ENCODE results near the gene KRTAP10-5. TPM values are rescaled to one million over a fixed set of nuclear protein-coding genes. Genes with fewer than 3 reads are reported as not detected.
"Not testable (repeated sequence)": the region's sequence is repeated elsewhere in the genome, so short reads cannot be mapped to it uniquely, and the experiment has no call there.

KRTAP10-5 gene
- total RNA-seq, 1 donor from 2014 or later, result not detected

- DNase-seq (ENCODE audit: low read depth, low spot score), result no peak
Observed at GRCh38 chr21:44614161-44614631, 33.8 kb upstream of the KRTAP10-5 start.

DNA sequence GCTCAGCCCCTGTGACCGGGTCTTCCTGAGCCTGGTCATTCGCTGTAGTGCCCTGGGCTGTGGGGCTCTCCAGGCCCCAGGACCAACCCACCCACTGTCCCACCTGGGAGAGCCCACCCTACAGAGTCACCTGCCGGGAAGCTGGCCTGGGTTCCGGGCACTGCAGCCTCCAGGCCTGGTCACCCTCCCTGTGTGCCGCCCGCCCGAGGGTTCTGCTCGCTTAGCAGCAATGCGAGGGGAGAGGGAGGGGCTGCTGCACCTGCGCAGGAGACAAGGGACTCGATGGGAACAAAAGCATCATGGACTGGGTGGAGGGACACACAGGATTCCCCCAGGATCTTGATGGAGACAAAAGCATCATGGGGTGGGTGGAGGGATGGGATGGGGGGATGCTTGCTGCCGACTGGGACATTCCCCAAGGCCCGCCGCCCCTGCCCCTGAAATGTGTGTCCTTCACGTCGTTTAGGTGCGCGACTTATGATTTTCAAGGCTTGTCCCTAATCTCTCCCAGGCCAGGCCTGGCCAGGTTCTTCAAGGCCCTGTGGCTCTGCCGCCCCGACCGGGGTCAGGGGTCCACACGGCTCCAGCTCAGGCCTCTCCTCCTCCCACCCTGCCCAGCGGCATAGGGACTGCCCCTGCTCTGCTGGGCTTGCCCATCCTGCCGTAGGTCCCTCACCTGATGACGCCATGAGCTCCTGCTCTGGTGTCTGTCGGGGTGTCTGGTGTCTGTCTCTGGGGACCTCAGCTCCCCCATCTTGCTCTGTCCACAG lies 33.2 kb upstream of the KRTAP10-5 start:
- Mint-ChIP-seq H3K4me3 (no peak overlapping the region), H3K9me3 (peaks cover 14% of the 10 kb centered on the region), H3K4me1 (no peaks in the 10 kb centered on the region), H3K27me3 (ENCODE audit: low read depth) (no peaks in the 10 kb centered on the region), H3K36me3 (ENCODE audit: low read depth) (peaks cover 12% of the 10 kb centered on the region), H3K27ac (ENCODE audit: unreplicated experiment) (no peak overlapping the region)
- TF ChIP-seq, protein P1, sequence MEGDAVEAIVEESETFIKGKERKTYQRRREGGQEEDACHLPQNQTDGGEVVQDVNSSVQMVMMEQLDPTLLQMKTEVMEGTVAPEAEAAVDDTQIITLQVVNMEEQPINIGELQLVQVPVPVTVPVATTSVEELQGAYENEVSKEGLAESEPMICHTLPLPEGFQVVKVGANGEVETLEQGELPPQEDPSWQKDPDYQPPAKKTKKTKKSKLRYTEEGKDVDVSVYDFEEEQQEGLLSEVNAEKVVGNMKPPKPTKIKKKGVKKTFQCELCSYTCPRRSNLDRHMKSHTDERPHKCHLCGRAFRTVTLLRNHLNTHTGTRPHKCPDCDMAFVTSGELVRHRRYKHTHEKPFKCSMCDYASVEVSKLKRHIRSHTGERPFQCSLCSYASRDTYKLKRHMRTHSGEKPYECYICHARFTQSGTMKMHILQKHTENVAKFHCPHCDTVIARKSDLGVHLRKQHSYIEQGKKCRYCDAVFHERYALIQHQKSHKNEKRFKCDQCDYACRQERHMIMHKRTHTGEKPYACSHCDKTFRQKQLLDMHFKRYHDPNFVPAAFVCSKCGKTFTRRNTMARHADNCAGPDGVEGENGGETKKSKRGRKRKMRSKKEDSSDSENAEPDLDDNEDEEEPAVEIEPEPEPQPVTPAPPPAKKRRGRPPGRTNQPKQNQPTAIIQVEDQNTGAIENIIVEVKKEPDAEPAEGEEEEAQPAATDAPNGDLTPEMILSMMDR (conservative IDR thresholded peaks at IDR 0.05), result no peak
- DNase-seq (ENCODE audit: low read depth, low spot score), result no peak

More at GRCh38 chr21:44614161-44614631, 33.8 kb upstream of the KRTAP10-5 start:
- Mint-ChIP-seq H3K36me3 (ENCODE audit: low read depth) (peaks cover 12% of the 10 kb centered on the region), H3K9me3 (peaks cover 10% of the 10 kb centered on the region), H3K27me3 (ENCODE audit: low read depth) (no peaks in the 10 kb centered on the region), H3K4me3 (no peak overlapping the region), H3K4me1 (no peaks in the 10 kb centered on the region), H3K27ac (ENCODE audit: unreplicated experiment) (no peak overlapping the region)
- TF ChIP-seq, protein P1 (conservative IDR thresholded peaks at IDR 0.05), result no peak

- H3K27me3 Mint-ChIP-seq (ENCODE audit: low read depth), result peaks cover 3% of the 10 kb centered on the region
- peaks cover 14% of the 10 kb centered on the region for H3K9me3 Mint-ChIP-seq
- H3K4me3 Mint-ChIP-seq, result no peak overlapping the region
- TF ChIP-seq, protein P1 (conservative IDR thresholded peaks at IDR 0.05), result no peak
- no peaks in the 10 kb centered on the region for H3K4me1 Mint-ChIP-seq
- peaks cover 12% of the 10 kb centered on the region for H3K36me3 Mint-ChIP-seq (ENCODE audit: low read depth)
- no peak overlapping the region for H3K27ac Mint-ChIP-seq (ENCODE audit: unreplicated experiment)
- no peak for DNase-seq (ENCODE audit: low read depth, low spot score)
Observed at GRCh38 chr21:44612669-44613229, 32.3 kb upstream of the KRTAP10-5 start.

DNA sequence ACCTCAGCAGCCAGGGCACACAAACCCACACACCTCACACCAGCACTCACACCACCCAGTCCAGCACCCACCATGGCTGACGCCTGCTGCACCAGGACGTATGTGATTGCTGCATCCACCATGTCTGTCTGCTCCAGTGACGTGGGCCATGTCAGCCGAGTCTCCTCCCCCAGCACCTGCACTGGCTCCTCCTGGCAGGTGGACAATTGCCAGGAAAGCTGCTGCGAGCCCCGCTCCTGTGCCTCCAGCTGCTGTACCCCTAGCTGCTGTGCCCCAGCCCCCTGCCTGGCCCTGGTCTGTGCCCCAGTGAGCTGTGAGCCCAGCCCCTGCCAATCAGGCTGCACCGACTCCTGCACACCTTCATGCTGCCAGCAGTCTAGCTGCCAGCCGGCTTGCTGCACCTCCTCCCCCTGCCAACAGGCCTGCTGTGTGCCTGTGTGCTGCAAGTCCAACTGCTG lies 31.7 kb upstream of the KRTAP10-5 start, which contains the start of gene KRTAP10-8:
Gene KRTAP10-8 (plus strand): TSS at position 51 of the 458 bp plus-strand sequence. CDS start 22 bp downstream, at position 73.
- H3K9me3 Mint-ChIP-seq, result peaks cover 14% of the 10 kb centered on the region
- H3K27ac Mint-ChIP-seq (ENCODE audit: unreplicated experiment), result no peak within 1 kb of the TSS
- TF ChIP-seq, protein P1 (conservative IDR thresholded peaks at IDR 0.05), result no peak
- no peak within 1 kb of the TSS for H3K4me3 Mint-ChIP-seq
- H3K4me1 Mint-ChIP-seq, result no peaks in the 10 kb centered on the region
- DNase-seq (ENCODE audit: low read depth, low spot score), result no peak
- H3K36me3 Mint-ChIP-seq (ENCODE audit: low read depth), result peaks cover 12% of the 10 kb centered on the region
- H3K27me3 Mint-ChIP-seq (ENCODE audit: low read depth), result peaks cover 10% of the 10 kb centered on the region

DNA sequence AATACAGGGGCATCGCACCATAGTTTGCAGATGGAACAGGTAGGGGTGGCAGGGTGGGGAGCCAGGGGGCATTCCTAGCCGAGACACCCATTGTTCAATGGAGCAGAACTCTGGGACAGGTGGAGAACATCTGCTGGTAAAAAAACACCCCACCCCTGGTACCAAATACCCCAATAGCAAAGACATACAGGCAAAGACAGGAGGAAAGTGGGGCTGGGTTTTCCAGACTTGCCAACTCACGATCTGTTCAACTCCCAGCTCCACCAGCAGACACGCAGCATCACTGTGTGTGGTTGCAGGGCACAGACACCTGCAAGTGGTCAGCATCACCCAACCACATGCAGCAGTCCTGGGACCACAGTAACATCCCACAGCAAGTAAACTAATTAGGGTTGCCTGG lies 31.1 kb upstream of the KRTAP10-5 start:
- H3K4me1 Mint-ChIP-seq, result no peaks in the 10 kb centered on the region
- DNase-seq (ENCODE audit: low read depth, low spot score), result no peak
- TF ChIP-seq, protein P1 (conservative IDR thresholded peaks at IDR 0.05), result no peak
- no peak overlapping the region for H3K4me3 Mint-ChIP-seq
- H3K27ac Mint-ChIP-seq (ENCODE audit: unreplicated experiment), result no peak overlapping the region
- peaks cover 12% of the 10 kb centered on the region for H3K27me3 Mint-ChIP-seq (ENCODE audit: low read depth)
- H3K36me3 Mint-ChIP-seq (ENCODE audit: low read depth), result peaks cover 12% of the 10 kb centered on the region
- peaks cover 15% of the 10 kb centered on the region for H3K9me3 Mint-ChIP-seq

DNA sequence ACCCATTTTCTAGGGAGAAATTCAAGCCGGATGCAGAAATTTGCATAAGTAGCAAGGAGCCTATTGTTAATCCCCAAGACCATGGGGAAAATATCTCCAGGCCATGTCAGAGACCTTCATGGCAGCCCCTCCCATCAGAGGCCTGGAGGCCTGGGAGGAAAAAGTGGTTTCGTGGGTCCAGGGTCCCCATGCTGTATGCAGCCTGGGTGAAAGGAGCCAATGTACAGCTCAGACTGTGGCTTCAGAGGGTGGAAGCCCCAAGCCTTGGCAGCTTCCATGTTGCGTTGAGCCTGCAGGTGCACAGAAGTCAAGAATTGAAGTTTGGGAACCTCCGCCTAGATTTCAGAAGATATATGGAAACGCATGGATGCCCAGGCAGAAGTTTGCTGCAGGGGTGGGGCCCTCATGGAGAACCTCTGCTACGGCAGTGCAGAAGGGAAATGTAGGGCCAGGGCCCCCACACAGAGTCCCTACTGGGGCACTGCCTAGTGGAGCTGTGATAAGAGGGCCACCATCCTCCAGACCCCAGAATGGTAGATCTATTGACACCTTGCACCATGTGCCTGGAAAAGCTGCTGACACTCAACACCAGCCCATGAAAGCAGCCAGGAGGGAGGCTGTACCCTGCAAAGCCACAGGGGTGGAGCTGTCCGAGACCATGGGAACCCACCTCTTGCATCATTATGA lies 29.9 kb upstream of the KRTAP10-5 start:
- not testable (repeated sequence) for H3K4me3 Mint-ChIP-seq
- peaks cover 12% of the 10 kb centered on the region for H3K36me3 Mint-ChIP-seq (ENCODE audit: low read depth)

More for the DNA sequence above, 29.9 kb upstream of the KRTAP10-5 start:
- peaks cover 17% of the 10 kb centered on the region for H3K9me3 Mint-ChIP-seq
- not testable (repeated sequence) for H3K4me1 Mint-ChIP-seq; DNase-seq (ENCODE audit: low read depth, low spot score); H3K27ac Mint-ChIP-seq (ENCODE audit: unreplicated experiment)
- H3K27me3 Mint-ChIP-seq (ENCODE audit: low read depth), result peaks cover 20% of the 10 kb centered on the region

Data from neural crest cell (in vitro differentiated cells).